HG03469 (cell line): ENCODE data around the gene PCNX1.
"Not testable (repeated sequence)": the region's sequence is repeated elsewhere in the genome, so short reads cannot be mapped to it uniquely, and the experiment has no call there.

ENCODE experiments used
- ATAC-seq: cut with Tn5 transposase; IDR thresholded peaks from one replicate; pipeline ENCODE4 v1.9.1; 2021; ENCODE audit warnings: mild to moderate bottlenecking, moderate library complexity, moderate number of reproducible peaks; ENCODE audit not compliant: unreplicated experiment

Gene PCNX1

GRCh38 chr14:71005076-71005475 is 97.8 kb downstream of the PCNX1 start:
- ATAC-seq, result no peak

DNA sequence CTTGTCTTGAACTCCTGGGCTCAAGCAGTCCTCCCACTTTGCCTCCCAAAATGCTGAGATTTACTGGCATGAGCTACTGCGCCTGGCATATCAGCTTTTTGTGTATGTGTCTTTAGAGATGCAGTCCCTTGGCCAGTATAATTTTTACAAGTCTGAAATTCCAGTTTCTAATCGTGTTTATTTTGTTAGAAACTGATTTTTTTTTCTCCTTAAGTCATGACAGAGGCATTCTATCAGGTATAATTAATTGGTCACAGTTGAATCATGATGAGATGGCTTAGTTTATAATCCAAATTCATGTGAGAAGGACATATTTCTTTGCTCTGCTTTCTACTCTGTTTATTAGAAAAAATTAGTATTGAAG is 98.9 kb downstream of the PCNX1 start:
- ATAC-seq, result no peak

GRCh38 chr14:71011479-71011878 is 104.2 kb downstream of the PCNX1 start:
- ATAC-seq, result no peak

- no peak for ATAC-seq
These were observed 105.6 kb downstream of the PCNX1 start for GRCh38 chr14:71012888-71013287.

GRCh38 chr14:71013551-71014192 is 106.4 kb downstream of the PCNX1 start:
- no peak for ATAC-seq

DNA sequence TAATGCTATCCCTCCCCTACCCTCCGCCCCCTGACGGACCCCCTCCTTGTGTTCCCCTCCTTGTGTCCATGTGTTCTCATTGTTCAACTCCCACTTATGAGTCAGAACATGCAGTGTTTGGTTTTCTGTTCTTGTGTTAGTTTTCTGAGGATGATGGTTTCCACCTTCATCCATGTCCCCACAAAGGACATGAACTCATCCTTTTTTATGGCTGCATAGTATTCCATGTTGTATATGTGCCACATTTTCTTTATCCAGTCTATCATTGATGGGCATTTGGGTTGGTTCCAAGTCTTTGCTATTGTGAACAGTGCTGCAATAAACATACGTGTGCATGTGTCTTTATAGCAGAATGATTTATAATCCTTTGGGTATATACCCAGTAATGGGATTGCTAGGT is 112.7 kb downstream of the PCNX1 start:
- ATAC-seq, result not testable (repeated sequence)

DNA sequence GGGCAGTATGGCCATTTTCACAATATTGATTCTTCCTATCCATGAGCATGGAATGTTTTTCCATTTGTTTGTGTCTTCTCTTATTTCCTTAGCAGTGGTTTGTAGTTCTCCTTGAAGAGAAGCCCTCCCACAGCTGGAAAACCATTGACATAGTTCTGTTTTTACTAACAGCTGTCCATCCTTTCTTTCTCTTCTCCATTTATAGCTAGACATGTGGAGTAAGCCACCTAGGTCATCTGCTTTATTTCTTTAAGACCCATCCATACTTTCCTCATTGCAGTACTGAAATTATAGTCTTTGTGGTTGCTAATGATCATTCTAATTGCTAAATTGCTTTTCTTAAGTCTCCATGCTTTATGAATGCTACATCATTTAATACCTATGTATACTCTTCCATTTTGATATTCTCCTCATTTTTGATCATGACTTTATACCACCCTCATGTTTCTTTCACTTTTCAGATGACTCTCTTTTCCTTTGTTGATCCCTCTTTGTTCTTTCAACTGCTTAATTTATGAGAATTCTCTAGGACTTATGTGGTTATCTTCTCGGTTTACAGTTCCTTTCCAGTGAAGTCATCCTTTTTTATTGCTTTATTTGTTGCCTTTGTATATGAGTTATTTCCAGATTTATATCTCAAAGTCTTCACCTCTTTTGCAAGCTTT is 114.2 kb downstream of the PCNX1 start:
- ATAC-seq, result no peak

- ATAC-seq, result no peak
These were observed 115.0 kb downstream of the PCNX1 start for GRCh38 chr14:71022012-71022869.

- ATAC-seq, result no peak
These were observed 115.7 kb downstream of the PCNX1 start for GRCh38 chr14:71022939-71023338.

DNA sequence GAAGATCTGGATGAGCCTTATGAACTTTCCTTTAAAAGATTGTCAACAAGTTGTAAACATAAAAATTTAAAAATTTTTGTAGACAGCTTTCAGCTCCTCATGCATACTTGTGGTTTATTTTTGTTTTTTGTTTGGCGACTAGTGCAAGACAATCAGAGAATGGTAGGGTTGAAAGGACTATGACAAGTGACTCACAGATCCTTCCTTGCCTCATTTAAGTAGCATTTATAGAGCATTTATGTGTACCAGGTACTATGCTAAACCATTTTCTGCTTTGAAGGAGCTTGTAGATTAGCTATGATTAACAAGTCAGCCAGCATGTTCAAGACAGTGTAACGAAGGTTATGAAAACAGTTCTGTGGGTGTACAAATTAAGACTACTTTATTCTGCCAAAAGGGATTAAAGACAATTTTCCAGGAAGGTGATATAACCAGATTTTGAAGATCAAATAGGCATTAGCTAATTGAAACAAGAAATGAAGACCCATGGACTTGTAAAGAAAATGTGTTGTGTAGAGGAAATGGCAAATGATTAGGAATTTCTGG is 122.0 kb downstream of the PCNX1 start:
- ATAC-seq, result no peak

DNA sequence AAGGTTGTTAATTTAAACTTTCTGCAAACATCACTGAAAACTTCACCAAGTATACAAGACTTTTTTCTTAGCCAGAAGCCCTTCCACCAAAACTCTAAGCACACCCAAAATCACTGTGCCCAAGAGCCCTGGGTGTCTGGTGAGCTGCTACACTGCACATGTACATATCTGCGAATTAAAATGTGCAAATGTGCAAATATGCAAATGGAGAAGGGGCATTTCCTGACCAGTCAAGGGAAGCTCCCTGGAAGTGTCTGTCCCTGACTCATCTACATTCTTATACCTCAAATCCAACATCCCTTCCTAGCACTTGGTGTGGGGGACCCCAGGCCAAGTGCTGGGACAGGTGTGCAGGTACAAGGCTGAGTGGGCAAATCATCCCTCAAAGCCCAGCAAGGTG is 123.7 kb downstream of the PCNX1 start:
- no peak for ATAC-seq

DNA sequence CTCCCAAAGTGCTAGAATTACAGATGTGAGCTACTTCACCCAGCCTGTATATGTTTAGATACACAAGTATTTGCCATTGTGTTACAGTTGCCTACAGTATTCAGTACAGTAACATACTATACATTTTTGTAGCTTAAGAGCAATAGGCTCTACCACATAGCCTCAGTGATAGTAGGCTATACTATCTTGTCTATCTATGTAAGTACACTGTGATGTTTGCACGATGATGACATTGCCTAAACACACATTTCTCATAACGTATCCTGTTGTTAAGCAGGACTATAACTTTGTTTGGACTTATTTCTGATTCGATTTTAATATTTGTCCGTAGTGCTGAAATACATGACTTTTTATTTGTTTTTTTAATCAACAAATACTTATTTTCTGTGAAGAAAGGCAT is 129.2 kb downstream of the PCNX1 start:
- no peak for ATAC-seq

- no peak for ATAC-seq
These were observed 141.1 kb downstream of the PCNX1 start for GRCh38 chr14:71048393-71048792.

- ATAC-seq, result no peak
These were observed 142.3 kb downstream of the PCNX1 start for GRCh38 chr14:71049435-71050133.

- ATAC-seq, result no peak
These were observed 143.1 kb downstream of the PCNX1 start for GRCh38 chr14:71050227-71050823.

- ATAC-seq, result no peak
These were observed 147.4 kb downstream of the PCNX1 start for GRCh38 chr14:71054706-71055105.

DNA sequence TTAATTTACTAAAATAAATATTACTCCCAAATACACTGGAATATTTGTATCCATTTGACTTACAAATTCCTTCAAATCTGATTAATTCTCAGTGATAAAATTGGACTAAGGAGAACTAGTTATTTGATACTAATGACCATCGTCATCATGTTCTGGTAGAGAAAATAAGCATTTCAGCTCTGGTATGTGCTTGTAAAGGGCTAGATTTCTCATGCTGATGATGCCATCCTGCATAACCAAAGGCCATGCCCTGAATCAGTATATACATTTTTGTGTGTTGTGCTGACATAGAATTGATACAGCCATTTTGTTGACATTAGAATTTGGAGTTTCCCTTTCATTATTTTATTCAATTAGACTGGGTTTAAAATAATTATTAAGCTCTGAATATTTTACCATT is 148.9 kb downstream of the PCNX1 start:
- no peak for ATAC-seq

GRCh38 chr14:71060274-71060673 is 153.0 kb downstream of the PCNX1 start:
- no peak for ATAC-seq

GRCh38 chr14:71060825-71061455 is 153.7 kb downstream of the PCNX1 start:
- no peak for ATAC-seq

GRCh38 chr14:71061458-71061857 is 154.2 kb downstream of the PCNX1 start:
- no peak for ATAC-seq
